Endothelial cell of hepatic sinusoid (primary cell): ENCODE results near the gene SASH1.

ENCODE experiments used
- in situ Hi-C: cut with HindIII; loops from 2 replicates; pipeline ENCODE4 v1.10.0; 2017; ENCODE audit warnings: low sequenced_read_pairs

The SASH1 gene

DNA sequence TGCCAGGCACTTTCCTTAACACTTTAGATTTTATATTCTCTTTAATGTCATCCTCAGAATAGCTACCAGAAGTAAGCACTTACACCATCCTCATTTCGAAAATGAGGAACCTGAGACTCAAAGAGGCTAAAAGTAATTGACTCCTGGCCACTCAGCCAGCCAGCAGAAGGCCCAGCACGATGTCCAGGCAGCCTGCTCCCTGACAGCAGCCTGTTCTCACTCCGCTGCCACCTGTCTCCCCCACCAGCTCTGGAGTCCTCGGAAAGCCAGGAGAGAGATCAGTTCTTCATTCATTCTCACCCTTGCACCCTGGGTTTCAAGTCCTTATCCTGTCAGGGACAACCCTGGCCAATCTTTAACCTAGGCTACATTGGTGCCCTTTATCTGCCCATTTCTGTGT lies 174.0 kb downstream of the SASH1 start:
- in situ Hi-C loops = no loop called here

DNA sequence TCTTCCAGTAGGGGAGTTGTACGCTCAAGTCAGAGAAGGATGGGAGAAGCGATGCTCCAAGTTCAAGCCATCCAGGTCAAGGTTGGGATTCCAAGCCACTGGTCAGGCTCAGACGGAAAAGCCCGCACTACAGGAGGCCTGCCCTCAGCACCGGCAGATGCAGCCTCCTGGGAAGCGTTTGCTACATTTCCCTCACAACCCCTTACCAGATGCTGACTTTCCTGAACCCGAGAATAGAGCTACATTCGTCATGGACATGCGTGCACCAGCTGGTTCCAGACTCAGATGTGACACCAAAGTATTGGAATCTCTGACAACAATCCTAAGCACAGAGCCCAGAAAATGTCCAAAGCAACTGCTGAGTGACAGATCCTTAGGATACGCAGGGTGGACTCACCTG lies 174.8 kb downstream of the SASH1 start:
- in situ Hi-C loops = no loop called here

DNA sequence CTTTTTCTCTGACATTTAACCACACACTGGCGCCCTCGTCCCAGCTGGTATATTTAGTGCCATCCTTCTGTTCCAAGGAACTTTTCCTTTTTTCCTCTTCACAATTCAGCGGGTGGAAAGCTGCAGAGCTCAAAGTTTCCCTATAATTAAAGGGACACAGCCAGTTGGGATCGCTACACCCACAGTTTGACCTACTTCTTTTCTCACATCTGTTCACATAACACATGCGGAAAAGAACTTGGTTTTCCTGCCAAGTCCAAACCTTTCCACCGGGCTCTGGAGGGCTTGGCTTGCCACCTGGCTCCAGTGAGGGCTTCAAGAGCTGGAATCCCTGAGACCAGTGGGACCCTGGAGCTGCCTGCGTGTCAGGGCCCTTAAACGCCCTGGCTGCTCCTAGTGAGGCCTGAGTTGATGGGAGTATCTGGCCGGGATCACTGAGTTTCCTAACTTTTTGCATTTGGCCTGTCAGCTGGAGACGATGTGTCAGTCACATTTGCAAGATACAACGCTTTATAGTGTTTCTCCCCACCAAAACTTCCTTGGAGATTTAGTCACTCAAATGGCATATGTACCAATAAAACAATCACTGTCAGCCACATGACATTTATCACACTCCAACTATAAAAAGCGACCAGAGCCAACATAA lies 176.0 kb downstream of the SASH1 start:
- in situ Hi-C loops = no loop called here

DNA sequence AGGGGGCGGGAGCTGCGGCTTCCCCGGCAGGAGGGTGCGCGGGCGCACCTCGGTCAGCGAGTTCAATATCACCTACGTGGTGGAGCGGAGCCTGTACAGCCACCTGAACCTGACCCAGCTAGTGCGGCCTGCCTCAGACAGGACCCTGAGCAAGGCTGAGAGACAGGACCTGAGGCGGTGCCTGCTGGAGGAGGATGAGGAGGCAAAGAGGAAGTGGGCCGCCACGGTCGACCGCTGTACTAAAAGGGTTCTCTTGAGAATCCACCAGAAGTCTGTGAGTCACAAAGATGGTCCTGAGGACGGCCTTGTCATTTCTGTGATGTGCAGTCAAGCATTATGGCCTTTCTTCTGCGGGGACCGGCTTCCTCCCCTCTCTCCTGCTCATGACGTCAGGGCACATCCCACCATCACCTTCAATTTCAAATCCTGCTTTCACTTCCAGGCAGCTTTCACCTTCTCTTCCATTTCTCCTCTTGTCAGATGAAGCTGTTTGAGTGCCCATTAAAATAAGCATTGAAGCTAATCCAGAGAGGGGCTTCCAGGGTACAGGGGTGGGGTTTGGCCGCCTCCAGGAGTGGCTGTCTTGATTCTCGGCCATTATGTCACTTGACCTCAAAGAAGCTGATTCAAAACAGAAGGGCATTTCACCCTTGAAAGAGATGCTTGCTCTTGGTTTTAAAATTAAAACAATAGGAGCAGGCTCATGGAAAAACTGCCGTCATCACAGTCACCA lies 177.6 kb downstream of the SASH1 start:
- in situ Hi-C loops = loop anchor here (10.0 kb wide), 1 partner anchor 255 kb away; no protein-coding TSS in a partner anchor

DNA sequence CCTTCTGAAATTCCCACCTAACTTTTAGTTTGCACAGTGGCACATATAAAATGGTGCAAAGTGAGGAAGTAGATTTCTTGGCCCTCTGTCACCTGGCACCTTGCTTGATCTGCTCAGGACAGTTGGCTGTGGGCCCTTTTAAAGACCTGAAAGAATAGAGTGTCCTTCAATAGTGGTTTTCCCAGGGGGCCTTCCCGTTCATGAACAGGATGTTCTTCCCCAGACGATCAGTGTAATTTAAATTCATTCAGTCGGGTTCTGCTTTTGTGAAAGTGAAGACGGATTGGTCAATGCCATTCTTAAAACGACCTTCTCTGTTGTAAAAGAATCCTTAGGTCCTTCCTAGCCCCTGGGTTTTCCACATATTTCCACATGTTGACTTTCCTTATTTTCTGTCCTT lies 178.5 kb downstream of the SASH1 start:
- in situ Hi-C loops = loop anchor here (10.0 kb wide), 1 partner anchor 256 kb away; no protein-coding TSS in a partner anchor

DNA sequence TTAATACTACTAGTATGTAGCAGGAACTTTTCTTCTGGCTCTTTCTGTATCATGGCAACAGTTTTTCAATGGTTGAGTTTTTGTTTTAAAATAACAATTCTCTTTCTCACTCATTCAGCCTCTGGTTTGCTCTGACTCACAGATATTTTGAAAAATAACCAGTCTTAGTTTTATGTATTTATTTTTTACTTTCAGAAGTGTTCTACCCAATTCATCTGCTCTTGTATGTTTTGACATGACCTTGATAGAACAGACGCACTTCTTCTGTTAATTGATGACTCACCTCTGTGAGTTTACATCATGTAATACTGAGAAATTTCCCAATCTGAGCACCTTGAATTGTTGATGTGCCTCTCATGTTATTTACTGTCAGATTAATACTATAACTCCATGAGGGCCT lies 178.9 kb downstream of the SASH1 start:
- in situ Hi-C loops = loop anchor here (10.0 kb wide), 1 partner anchor 257 kb away; no protein-coding TSS in a partner anchor

DNA sequence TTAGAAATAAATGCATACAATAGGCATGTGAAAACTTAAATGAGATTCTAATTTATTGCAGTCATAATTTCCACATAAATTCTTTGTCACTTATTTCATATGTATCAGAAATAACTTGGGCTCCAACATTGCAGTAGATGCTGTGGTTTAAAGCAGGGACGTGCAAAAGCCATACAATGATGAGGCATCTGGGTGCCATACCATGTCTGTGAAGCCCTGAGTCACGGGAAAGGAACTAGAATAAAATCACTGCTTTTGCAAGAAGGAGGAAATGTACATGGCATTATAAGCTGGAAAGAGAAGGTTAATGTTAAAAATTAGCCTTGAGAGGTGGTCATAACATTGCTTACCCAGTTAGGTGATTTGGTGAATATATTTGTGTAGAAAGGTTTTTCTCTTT lies 180.4 kb downstream of the SASH1 start:
- in situ Hi-C loops = loop anchor here (10.0 kb wide), 1 partner anchor 258 kb away; no protein-coding TSS in a partner anchor

DNA sequence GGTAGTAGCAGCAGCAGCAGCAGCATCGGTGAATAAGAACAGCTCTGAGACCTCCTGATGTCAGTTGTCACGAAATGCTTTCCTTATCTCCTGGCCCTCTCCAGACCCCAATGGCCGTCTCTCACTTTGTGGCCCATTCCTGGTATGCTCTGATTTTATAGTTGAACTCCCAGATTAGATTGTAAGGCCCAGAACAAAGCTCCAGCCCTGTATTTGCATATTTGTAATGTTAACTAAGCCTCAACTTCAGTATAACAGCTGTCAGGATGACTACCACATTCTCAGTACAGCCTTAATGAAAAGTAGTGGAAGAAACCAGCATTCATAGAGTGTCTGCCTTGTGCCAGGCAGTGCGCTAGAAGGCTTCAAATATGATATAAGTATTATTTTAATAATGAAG lies 180.9 kb downstream of the SASH1 start:
- in situ Hi-C loops = loop anchor here (10.0 kb wide), 1 partner anchor 259 kb away; no protein-coding TSS in a partner anchor

DNA sequence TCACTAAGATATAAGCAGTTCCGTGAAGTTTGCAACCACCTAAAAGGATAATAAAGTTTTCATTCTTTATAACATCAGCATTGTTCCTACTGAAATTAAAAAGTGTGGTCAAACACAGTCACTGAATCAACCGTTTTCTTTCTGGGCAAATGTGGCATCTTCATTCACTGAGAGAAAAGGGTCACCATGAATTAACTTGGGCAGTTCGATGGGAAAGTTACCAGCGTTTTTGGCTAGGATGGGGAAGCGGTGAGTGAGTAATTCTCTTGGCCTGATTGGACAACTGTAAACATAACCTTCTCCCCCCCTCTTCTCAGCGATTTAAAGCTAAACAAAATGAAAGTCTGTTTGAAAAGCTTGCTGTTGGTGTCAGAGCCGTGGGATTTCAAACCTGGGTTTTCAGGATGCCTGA lies 181.8 kb downstream of the SASH1 start:
- in situ Hi-C loops = loop anchor here (10.0 kb wide), 1 partner anchor 260 kb away; no protein-coding TSS in a partner anchor

DNA sequence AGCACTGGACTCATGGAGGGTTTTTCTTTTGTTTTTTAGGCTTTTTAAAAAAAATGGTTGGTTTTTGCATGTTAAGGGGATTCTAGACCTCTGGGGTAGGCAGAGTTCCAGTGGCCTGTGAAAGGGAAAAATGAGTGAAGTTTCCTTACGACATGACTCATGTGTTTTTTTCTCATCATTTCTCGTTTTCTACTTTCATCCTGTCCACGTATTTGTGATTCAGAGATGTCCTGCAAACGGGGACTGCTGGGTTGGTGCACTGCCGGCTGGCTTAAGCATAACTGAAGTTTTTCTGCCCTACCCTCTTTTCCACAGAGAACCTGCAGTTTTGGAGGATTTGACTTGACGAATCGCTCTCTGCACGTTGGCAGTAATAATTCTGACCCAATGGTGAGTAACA lies 182.3 kb downstream of the SASH1 start:
- in situ Hi-C loops = loop anchor here (10.0 kb wide), 1 partner anchor 260 kb away; no protein-coding TSS in a partner anchor

DNA sequence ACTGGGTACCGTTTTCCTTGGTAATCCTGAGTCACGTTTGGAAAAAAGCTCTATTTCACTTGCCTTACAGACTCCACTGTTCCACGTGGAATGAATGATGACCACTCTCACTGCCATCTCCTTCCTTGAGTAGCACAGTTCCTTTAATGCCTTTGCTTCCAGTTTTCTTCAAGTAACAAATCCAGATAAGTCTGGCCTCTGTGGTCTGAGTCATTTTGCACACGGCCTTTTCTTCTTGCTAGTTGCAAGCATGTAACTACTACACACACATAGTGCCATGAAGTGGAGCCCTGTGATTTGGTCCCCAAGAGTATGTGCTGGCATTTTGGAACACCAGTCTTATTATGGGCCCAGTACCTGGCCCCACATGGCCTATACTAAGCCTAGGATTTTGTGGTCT lies 182.8 kb downstream of the SASH1 start:
- in situ Hi-C loops = loop anchor here (10.0 kb wide), 1 partner anchor 261 kb away; no protein-coding TSS in a partner anchor

DNA sequence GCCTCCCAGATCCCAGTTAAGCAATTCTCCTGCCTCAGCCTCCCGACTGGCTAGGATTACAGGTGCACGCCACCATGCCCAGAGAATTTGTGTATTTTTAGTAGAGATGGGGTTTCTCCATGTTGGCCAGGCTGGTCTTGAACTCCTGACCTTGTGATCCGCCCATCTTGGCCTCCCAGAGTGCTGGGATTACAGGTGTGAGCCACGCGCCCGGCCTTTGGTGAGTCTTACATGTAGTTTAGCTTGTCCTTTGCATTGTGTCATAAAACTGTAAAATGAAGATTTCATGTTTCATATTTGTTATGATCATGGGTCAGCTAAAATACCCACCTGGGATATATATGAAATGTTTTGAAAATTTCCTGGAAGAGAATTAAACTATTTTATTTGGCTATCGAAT lies 183.5 kb downstream of the SASH1 start:
- in situ Hi-C loops = loop anchor here (10.0 kb wide), 1 partner anchor 261 kb away; no protein-coding TSS in a partner anchor

DNA sequence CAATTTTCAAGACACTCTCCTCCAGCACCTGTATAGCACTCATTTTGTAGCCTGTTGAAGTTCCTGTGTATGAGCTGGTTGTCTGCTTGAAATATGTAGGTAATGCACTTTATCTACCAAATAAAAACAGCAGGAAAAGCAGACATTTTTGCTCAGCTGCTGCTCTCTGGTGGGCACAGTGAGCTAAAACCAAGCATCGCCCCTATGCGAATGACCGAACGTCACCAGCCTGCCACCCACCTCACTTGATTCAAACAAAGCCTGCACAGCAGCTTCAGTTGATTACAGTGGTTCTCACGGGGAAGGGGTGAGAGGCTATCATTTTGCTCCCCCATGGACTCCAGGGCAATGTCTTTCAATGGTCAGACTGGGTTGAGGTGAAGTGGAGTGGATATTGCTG lies 185.7 kb downstream of the SASH1 start:
- in situ Hi-C loops = loop anchor here (10.0 kb wide), 1 partner anchor 263 kb away; no protein-coding TSS in a partner anchor

DNA sequence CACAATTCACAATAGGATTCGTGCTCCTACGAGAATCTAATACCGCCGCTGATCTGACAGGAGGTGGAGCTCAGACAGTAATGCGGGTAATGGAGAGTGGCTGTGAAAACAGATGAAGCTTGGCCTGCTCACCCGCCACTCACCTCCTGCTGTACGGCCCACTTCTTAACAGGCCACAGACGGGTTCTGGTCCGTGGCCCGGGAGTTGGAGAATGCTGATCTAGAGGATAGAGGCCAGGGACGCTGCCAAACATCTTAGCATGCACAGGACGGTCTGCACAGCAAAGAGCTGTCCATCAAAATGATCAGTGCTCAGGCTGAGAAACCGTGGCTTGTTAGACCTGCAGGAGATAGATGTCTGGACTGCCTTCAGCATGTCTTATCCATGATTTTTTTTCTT lies 186.4 kb downstream of the SASH1 start:
- in situ Hi-C loops = loop anchor here (10.0 kb wide), 1 partner anchor 264 kb away; no protein-coding TSS in a partner anchor

DNA sequence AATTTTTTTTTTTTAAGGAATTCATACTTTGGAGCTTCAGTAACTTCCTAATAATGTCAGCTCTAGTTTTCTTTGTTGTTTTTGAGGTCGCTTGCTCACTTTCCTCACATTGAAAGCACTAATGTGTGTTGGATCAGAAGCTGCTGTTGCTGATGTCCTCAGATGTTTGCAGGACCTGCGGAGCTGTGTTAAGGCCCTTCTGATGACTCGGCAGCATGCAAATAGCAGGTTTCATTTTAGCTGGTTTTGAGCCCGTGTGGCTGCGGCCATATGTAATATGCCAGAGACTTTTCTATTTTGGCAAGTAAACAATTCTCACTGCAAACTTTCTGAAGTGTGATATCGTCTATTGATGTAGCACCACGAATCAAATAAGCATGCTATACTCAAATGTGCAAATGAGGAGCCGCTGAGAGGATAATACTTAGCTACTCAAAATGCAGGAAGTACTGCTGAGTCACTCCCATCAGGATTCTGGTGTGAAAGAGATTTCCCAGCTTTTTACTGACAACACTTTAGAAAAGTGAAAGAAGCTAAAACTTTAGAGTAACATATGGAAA lies 187.8 kb downstream of the SASH1 start:
- in situ Hi-C loops = no loop called here

DNA sequence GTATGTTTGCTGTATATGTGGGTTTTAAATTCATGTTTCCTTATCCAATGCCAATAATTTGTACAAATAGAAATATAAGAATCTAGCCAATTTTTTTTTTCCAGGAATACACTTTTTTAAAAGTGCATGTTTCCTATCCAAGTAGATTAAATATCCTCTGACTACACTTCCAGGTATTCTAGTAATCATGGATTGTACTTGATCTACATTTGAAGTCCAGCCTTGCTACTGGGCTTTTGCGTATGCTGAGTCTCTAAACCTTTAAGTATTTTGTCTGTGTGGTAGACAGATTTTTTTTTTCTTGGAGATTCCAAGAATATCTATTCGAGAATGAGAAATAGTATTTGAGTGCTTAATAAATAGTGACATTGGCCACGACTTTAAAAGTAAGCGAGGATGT lies 188.3 kb downstream of the SASH1 start:
- in situ Hi-C loops = no loop called here

DNA sequence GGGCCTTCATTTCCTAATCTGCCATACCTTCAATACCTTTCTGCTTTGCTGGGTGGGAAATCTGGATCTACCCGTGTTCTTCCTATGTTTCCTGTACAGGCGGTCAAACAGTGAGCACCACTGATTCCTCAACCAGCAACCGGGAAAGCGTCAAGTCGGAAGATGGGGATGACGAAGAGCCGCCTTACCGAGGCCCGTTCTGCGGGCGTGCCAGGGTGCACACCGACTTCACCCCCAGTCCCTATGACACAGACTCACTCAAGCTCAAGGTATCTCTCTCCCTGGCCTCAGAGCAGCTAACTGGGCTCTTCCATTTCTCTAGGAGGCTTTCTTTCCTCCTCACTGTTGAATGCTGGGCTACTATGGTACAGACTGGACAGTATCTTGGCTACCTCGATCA lies 190.1 kb downstream of the SASH1 start:
- in situ Hi-C loops = no loop called here

DNA sequence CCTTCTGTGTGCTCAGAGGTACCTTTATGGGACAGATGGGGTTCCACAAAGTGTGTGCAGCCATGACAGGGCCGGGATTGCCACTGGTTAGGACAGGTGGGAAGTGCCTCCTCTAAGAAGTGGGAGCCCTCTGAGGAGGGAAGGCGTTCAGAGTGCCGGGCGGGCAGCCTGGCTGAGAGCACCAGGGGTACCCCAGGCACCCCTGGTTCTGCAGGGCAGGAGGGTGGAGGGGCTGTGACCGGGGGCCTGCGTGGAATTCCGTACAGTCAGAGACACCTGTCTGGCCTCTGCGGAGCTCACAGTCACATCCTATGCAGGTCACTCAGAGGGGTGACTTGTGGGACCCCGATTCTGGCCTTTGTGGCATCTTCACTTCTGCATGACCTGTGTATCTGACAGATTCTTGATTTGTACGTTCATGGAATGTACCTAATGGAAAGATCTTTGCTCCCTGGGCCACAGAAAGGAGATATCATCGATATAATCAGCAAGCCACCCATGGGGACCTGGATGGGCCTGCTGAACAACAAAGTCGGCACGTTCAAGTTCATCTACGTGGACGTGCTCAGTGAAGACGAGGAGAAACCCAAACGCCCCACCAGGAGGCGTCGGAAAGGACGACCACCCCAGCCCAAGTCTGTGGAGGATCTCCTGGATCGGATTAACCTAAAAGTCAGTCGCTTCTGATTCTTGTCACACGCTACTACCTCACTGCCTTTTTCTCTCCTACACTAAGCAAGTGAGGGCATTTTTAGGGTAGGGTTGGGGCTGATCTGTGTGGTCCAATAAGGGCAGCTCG lies 190.9 kb downstream of the SASH1 start:
- in situ Hi-C loops = no loop called here

DNA sequence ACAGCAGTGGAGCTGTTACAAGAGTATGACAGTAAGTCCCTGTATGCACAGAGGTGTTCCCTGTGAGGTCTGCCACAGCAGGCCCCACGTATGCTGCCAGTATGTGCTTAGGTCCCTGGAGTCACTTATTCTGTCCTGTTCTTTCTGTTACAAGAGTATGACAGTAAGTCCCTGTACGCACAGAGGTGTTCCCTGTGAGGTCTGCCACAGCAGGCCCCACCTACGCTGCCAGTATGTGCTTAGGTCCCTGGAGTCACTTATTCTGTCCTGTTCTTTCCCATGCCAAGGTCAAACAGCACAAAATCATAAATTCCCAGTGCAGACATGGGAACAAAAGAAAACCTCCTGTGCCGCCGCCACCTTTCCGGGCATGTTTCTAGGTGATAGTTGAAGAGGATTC lies 192.2 kb downstream of the SASH1 start:
- in situ Hi-C loops = no loop called here

DNA sequence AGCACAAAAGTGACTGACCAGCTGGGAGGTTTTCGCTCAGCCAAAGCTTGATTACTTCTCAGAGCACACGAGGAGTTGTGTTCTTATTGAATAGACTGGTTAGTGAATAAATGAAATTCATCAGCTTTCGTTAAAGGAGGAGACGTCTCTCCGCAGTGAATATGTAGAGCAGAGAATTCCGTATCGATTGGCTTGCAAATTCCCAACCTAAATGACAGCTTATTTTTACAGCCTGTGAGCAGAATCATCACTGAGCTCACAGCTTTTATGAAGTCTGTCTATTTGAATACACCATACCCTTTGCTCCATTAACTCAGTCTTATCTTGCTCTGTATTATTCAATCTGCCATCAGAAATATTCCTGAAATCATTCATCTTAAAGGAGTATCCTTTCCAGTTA lies 192.7 kb downstream of the SASH1 start:
- in situ Hi-C loops = no loop called here

DNA sequence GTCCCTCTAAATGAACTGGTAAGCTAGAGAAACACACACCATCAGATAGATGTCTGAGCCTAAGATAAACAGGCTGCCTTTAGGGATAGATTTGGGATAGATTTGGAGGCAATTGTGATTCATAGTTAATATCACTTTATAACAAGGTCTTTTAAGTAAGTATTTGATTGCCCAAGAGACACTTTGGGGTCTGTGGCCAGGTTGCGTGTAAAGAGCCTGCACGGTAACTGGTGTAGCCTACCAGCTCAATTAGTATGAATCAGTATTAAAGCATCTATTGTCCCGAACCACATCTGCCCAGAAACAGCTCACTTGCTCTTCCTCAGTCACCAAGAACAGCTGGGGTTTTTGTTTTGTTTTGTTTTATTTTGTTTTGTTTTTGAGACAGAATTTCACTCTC lies 193.3 kb downstream of the SASH1 start:
- in situ Hi-C loops = no loop called here
